GM12891 (cell line): ENCODE results near the gene ELFN1.

ENCODE experiments used
- POLR2A ChIP-seq: IDR thresholded peaks from 2 replicates; pipeline ENCODE4 v1.6.1; 2011; ENCODE audit warnings: low read depth, low read length, control low read depth
- POLR2AphosphoS5 ChIP-seq: IDR thresholded peaks from 2 replicates; pipeline ENCODE4 v1.6.1; 2011; ENCODE audit warnings: low read depth, low read length, control low read depth
- SPI1 ChIP-seq: IDR thresholded peaks from 2 replicates; pipeline ENCODE4 v1.6.1; 2011; ENCODE audit warnings: low read depth, low read length, control low read depth

DNA sequence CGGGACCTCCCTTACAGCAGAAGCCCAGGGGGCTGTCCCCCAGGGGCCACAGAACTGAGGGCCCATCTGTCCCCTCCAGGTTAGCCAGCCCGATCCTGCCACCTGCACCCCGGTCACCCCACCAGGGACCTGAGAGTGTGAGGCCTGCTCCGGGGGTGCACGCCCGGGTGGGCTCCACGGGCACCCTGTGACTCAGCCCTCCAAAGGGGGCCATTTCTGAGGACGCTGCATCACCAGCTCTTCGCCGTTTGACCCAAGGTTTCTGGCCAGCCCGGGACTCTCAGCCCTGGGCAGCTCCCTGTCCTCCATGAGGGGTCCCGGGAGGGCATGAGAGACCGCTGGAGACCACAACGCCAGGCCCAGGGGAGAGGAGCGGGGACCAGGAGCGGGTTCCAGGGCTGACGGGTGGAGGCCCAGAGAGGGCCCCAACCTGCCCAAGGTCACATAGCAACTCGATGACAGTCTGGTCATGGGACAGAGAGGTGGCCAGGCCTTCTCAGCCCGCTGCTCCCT is 79.3 kb downstream of the ELFN1 start:
- TF ChIP-seq SPI1 (no peak), POLR2A (no peak), POLR2AphosphoS5 (no peak)
